Peyer's patch (tissue), 4 donors: ENCODE data around the gene CCDC149.

Experiments used
- CTCF ChIP-seq, 6 experiments: fragments of 450-650 bp in 4 of 6; fragments of 200-600 bp in 2 of 6; sonication (generic) in 1 of 6; IDR thresholded peaks; one replicate each; pipeline ENCODE4 v1.5.1; 2017 to 2019; ENCODE audit warnings: antibody characterized with exemption in 6 of 6, mild to moderate bottlenecking in 3 of 6, moderate library complexity in 1 of 6
- POLR2A ChIP-seq, 2 donors: fragments of 450-650 bp; IDR thresholded peaks; one replicate each; pipeline ENCODE4 v1.5.1; 2017; ENCODE audit warnings: antibody characterized with exemption in 2 of 2, mild to moderate bottlenecking in 2 of 2, moderate library complexity in 2 of 2

- no peak for TF ChIP-seq POLR2A (IDR thresholded peaks at IDR 0.05)
- TF ChIP-seq CTCF (IDR thresholded peaks at IDR 0.05), result no peak
Measured at GRCh38 chr4:24794480-24794879, 118.4 kb downstream of the CCDC149 start.
